GM19468 (cell line): ENCODE results near the gene RFPL3.
"Not testable (repeated sequence)": the region's sequence is repeated elsewhere in the genome, so short reads cannot be mapped to it uniquely, and the experiment has no call there.

ENCODE experiments used
- ATAC-seq: cut with Tn5 transposase; IDR thresholded peaks from one replicate; pipeline ENCODE4 v1.9.1; 2021; ENCODE audit warnings: mild to moderate bottlenecking, moderate library complexity, moderate number of reproducible peaks; ENCODE audit not compliant: unreplicated experiment; ENCODE audit errors: extremely low read depth

The RFPL3 gene

GRCh38 chr22:32328306-32329201 lies 29.1 kb upstream of the RFPL3 start:
- no peak for ATAC-seq

- ATAC-seq, result no peak
These were observed 28.4 kb upstream of the RFPL3 start for GRCh38 chr22:32329202-32329645.

GRCh38 chr22:32331236-32331917 lies 26.3 kb upstream of the RFPL3 start:
- ATAC-seq, result no peak

GRCh38 chr22:32331918-32332725 lies 25.5 kb upstream of the RFPL3 start:
- no peak for ATAC-seq

GRCh38 chr22:32333141-32333768 lies 24.4 kb upstream of the RFPL3 start:
- ATAC-seq, result no peak

- ATAC-seq, result no peak
These were observed 23.7 kb upstream of the RFPL3 start for GRCh38 chr22:32333769-32334659.

- ATAC-seq, result no peak
These were observed 22.9 kb upstream of the RFPL3 start for GRCh38 chr22:32334660-32335365.

GRCh38 chr22:32335471-32335870 lies 22.2 kb upstream of the RFPL3 start:
- no peak for ATAC-seq

GRCh38 chr22:32336121-32336603 lies 21.5 kb upstream of the RFPL3 start:
- no peak for ATAC-seq

- no peak for ATAC-seq
These were observed 20.8 kb upstream of the RFPL3 start for GRCh38 chr22:32336771-32337424.

GRCh38 chr22:32337425-32337824 lies 20.2 kb upstream of the RFPL3 start:
- ATAC-seq, result not testable (repeated sequence)

- no peak for ATAC-seq
These were observed 18.9 kb upstream of the RFPL3 start for GRCh38 chr22:32338757-32339156.

- no peak for ATAC-seq
These were observed 18.3 kb upstream of the RFPL3 start for GRCh38 chr22:32339190-32340012.

- no peak for ATAC-seq
These were observed 17.3 kb upstream of the RFPL3 start for GRCh38 chr22:32340411-32340810.

GRCh38 chr22:32341122-32341740 lies 16.4 kb upstream of the RFPL3 start:
- ATAC-seq, result no peak

GRCh38 chr22:32342977-32343376 lies 14.7 kb upstream of the RFPL3 start:
- ATAC-seq, result no peak

GRCh38 chr22:32343941-32344340 lies 13.7 kb upstream of the RFPL3 start:
- ATAC-seq, result no peak
